Fibroblast of lung (primary cell): Measurements from ENCODE around the gene ATG9A.

Experiments
- CTCF ChIP-seq, 2 donors: IDR thresholded peaks in 1 of 2; conservative IDR thresholded peaks in 1 of 2; 1 replicate in 1 of 2; 2 replicates in 1 of 2; pipeline ENCODE4 v1.5.1; 2011 to 2012; ENCODE audit warnings: low read length in 2 of 2, control low read depth in 1 of 2, inconsistent platforms in 1 of 2, low read depth in 1 of 2, mild to moderate bottlenecking in 1 of 2
- EZH2 ChIP-seq: IDR thresholded peaks from 2 replicates; pipeline ENCODE4 v1.5.1; 2012; ENCODE audit warnings: low read length, control low read depth, mild to moderate bottlenecking; ENCODE audit errors: missing control alignments

GRCh38 chr2:219204425-219205164, 24.8 kb downstream of the ATG9A start:
- TF ChIP-seq CTCF (conservative IDR thresholded peaks at IDR 0.05 in 1 of 2, IDR thresholded peaks at IDR 0.05 in 1 of 2; ENCODE audit: low read depth in 1 of 2, low read length in 2 of 2) (no peak), EZH2 (no peak)
